MM.1S (cell line): Measurements from ENCODE around the gene TFCP2L1.

Experiments used
- EZH2 ChIP-seq: fragments of 300-600 bp; sonication (generic); optimal IDR thresholded peaks from 2 replicates; pipeline ENCODE3; 2017; ENCODE audit warnings: low read depth, mild to moderate bottlenecking, antibody characterized with exemption, low read length, mixed read lengths
- EZH2phosphoT487 ChIP-seq: fragments of 300-600 bp; sonication (generic); IDR thresholded peaks from 2 replicates; pipeline ENCODE4 v1.6.1; 2018; ENCODE audit warnings: antibody characterized with exemption, low read length

DNA sequence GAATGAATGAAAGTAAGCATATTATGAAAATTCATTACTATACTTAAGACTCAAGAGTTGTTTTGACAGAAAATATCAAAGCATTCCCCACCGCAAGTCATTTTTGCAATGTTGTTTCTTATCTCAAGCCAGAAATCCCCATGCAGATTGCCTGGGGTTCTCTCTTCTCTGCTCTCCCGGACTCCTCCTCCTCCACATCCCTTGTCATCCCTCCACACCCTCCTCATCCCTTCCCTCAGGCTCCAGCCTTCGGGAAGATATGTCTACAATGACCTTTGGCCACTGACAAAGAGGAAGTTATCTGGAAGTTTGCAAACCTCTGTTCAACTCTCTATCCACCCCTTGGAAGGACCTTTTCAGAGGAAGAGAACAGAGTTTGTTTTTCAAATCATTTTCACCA is 11.9 kb downstream of the TFCP2L1 start:
- TF ChIP-seq EZH2phosphoT487 (no peak), EZH2 (no peak)
